ENCODE results near the gene BIRC6.

Gene BIRC6

DNA sequence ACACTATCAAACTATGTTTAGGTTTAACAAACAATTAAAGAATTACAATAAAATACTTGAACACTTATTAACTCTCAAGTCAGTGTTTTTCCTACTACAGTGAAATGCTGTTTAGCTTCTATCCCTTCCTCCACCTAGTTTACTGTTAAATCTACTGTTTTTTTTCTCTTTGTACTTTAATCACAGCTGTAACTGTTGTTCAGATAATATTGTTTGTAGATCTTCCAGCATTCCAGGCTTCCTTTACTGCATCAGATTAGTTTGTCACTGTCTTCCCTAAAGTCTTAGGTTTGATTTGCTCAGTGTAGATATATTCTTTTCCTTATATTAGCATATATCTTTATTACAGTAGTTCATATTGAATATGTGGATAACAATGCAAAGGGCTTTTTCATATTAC is 22.5 kb downstream of the BIRC6 start:
- Histone ChIP-seq H3K9me2 (ENCODE audit: low read depth, low read length) (no peaks in the 10 kb centered on the region), H3F3A (ENCODE audit: insufficient read depth, low read length) (no peaks in the 10 kb centered on the region), H3K27ac (ENCODE audit: low read depth, low read length, poor library complexity, severe bottlenecking) (no peak overlapping the region), H3K36me3 (ENCODE audit: insufficient read depth, low read length) (peaks cover 52% of the 10 kb centered on the region), H3K4me3 (ENCODE audit: low read depth, low read length, poor library complexity, severe bottlenecking) (no peak overlapping the region), H2AFZ (ENCODE audit: low read length) (no peak overlapping the region), H3K9ac (ENCODE audit: low read length) (no peak overlapping the region), H3K4me1 (ENCODE audit: insufficient read depth, low read length, severe bottlenecking) (no peaks in the 10 kb centered on the region), H3K27me3 (ENCODE audit: insufficient read depth, low read length) (no peaks in the 10 kb centered on the region), H4K20me1 (ENCODE audit: insufficient read depth, low read length) (no peaks in the 10 kb centered on the region), H3K4me2 (ENCODE audit: low read length) (no peak overlapping the region), H3K79me2 (ENCODE audit: insufficient read depth, low read length) (peaks cover 55% of the 10 kb centered on the region), H3K9me3 (ENCODE audit: low read length) (no peaks in the 10 kb centered on the region)
- no peak for TF ChIP-seq EZH2 (IDR thresholded peaks at IDR 0.05; ENCODE audit: borderline replicate concordance, low read length)
- TF ChIP-seq, protein P1, sequence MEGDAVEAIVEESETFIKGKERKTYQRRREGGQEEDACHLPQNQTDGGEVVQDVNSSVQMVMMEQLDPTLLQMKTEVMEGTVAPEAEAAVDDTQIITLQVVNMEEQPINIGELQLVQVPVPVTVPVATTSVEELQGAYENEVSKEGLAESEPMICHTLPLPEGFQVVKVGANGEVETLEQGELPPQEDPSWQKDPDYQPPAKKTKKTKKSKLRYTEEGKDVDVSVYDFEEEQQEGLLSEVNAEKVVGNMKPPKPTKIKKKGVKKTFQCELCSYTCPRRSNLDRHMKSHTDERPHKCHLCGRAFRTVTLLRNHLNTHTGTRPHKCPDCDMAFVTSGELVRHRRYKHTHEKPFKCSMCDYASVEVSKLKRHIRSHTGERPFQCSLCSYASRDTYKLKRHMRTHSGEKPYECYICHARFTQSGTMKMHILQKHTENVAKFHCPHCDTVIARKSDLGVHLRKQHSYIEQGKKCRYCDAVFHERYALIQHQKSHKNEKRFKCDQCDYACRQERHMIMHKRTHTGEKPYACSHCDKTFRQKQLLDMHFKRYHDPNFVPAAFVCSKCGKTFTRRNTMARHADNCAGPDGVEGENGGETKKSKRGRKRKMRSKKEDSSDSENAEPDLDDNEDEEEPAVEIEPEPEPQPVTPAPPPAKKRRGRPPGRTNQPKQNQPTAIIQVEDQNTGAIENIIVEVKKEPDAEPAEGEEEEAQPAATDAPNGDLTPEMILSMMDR (IDR thresholded peaks at IDR 0.05; ENCODE audit: low read length), result no peak

DNA sequence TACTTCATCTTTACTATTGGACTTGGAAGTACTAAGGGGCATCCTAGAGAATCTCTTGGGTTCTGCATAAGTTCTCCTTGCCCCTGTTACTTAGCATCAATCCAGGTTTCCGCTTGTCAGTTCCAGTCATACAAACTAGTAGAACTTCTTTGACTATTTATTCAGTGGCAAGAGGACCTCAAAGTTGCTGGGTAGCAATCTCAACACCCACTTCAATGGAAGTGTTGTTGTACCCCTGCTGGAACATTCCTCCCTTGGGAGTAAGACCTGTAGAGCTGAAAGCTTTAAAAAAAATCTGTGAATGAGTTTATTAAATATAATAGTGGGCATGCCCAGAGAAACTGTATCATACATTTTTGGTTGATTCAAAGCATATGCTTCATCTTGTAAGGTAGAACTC is 27.0 kb downstream of the BIRC6 start:
- Histone ChIP-seq H3K36me3 (ENCODE audit: insufficient read depth, low read length) (peaks cover 82% of the 10 kb centered on the region), H4K20me1 (ENCODE audit: insufficient read depth, low read length) (no peaks in the 10 kb centered on the region; the same call in 1 of the 2 replicates)

DNA sequence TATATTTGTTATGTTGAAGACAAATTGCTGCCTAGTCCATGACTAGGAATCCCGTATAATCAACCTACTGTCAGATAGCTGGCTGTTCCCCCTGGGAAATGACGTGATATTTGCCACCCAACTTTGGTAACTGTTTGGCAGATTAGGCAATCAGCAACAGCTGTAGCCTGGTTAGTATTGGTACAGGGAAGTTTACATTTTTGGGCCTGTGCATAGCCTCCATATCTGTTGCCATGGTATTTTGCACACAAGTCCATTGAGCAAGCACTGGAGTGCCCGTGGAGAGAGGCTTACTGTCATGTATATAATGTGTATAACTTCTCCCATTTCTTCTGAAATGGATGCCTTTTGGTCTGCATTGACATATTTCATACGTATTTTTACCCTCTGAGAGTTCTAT is 27.7 kb downstream of the BIRC6 start:
- Histone ChIP-seq H3K36me3 (ENCODE audit: insufficient read depth, low read length) (peaks cover 87% of the 10 kb centered on the region), H3K9me2 (ENCODE audit: low read depth, low read length) (no peaks in the 10 kb centered on the region), H3K27me3 (ENCODE audit: insufficient read depth, low read length) (no peaks in the 10 kb centered on the region), H3K9ac (ENCODE audit: low read length) (no peak overlapping the region), H3K79me2 (ENCODE audit: insufficient read depth, low read length) (peaks cover 6% of the 10 kb centered on the region), H3K9me3 (ENCODE audit: low read length) (no peaks in the 10 kb centered on the region), H3F3A (ENCODE audit: insufficient read depth, low read length) (no peaks in the 10 kb centered on the region), H4K20me1 (ENCODE audit: insufficient read depth, low read length) (no peaks in the 10 kb centered on the region; the same call in 1 of the 2 replicates), H3K4me2 (ENCODE audit: low read length) (no peak overlapping the region), H2AFZ (ENCODE audit: low read length) (no peak overlapping the region), H3K4me1 (ENCODE audit: insufficient read depth, low read length, severe bottlenecking) (no peaks in the 10 kb centered on the region), H3K27ac (ENCODE audit: low read depth, low read length, poor library complexity, severe bottlenecking) (no peak overlapping the region), H3K4me3 (ENCODE audit: low read depth, low read length, poor library complexity, severe bottlenecking) (no peak overlapping the region)
- no peak for TF ChIP-seq EZH2 (IDR thresholded peaks at IDR 0.05; ENCODE audit: borderline replicate concordance, low read length)
- TF ChIP-seq, protein P1 (IDR thresholded peaks at IDR 0.05; ENCODE audit: low read length), result no peak

More for the DNA sequence above, 27.0 kb downstream of the BIRC6 start:
- H2AFZ ChIP-seq (ENCODE audit: low read length), result no peak overlapping the region
- no peaks in the 10 kb centered on the region for H3F3A ChIP-seq (ENCODE audit: insufficient read depth, low read length)
- no peaks in the 10 kb centered on the region for H3K27me3 ChIP-seq (ENCODE audit: insufficient read depth, low read length)
- no peaks in the 10 kb centered on the region for H3K9me3 ChIP-seq (ENCODE audit: low read length)
- no peak overlapping the region for H3K9ac ChIP-seq (ENCODE audit: low read length)
- H3K4me1 ChIP-seq (ENCODE audit: insufficient read depth, low read length, severe bottlenecking), result no peaks in the 10 kb centered on the region
- H3K4me3 ChIP-seq (ENCODE audit: low read depth, low read length, poor library complexity, severe bottlenecking), result no peak overlapping the region
- no peak overlapping the region for H3K4me2 ChIP-seq (ENCODE audit: low read length)
- TF ChIP-seq EZH2 (IDR thresholded peaks at IDR 0.05; ENCODE audit: borderline replicate concordance, low read length), result no peak
- TF ChIP-seq, protein P1 (IDR thresholded peaks at IDR 0.05; ENCODE audit: low read length), result no peak
- H3K9me2 ChIP-seq (ENCODE audit: low read depth, low read length), result no peaks in the 10 kb centered on the region
- H3K27ac ChIP-seq (ENCODE audit: low read depth, low read length, poor library complexity, severe bottlenecking), result no peak overlapping the region
- H3K79me2 ChIP-seq (ENCODE audit: insufficient read depth, low read length), result peaks cover 13% of the 10 kb centered on the region

Data from OCI-LY1 (cell line).